HepG2 (cell line): ENCODE results near the gene B3GNT7. TPM values are rescaled to one million over a fixed set of nuclear protein-coding genes. Genes with fewer than 3 reads are reported as not detected.

ENCODE experiments used
- CEBPZ ChIP-seq: IDR thresholded peaks from 2 replicates; pipeline ENCODE4 v1.6.1; 2012; ENCODE audit warnings: low read length, improper control_type of control experiment
- HMGXB4 ChIP-seq, 2 experiments: sonication (generic) in 1 of 2; formaldehyde crosslinking in 1 of 2; IDR thresholded peaks; 2 replicates each; pipeline versions ENCODE4 v1.4.0 to v1.6.1; 2018 to 2020; ENCODE audit warnings: missing genetic modification reagents in 2 of 2, borderline replicate concordance in 1 of 2, low read depth in 1 of 2, mild to moderate bottlenecking in 1 of 2, missing biosample characterization in 1 of 2
- HNF1B ChIP-seq: sonication (generic); formaldehyde crosslinking; IDR thresholded peaks from 2 replicates; pipeline ENCODE4 v1.5.1; 2020; ENCODE audit warnings: mild to moderate bottlenecking, moderate library complexity, missing genetic modification reagents
- MXD3 ChIP-seq: IDR thresholded peaks from 2 replicates; pipeline ENCODE4 v1.6.1; 2016; ENCODE audit warnings: mild to moderate bottlenecking, missing biosample characterization, missing genetic modification reagents
- MYC ChIP-seq: sonication (generic); formaldehyde crosslinking; IDR thresholded peaks from 2 replicates; pipeline ENCODE4 v1.9.0; 2021; ENCODE audit warnings: missing genetic modification reagents, borderline replicate concordance
- RNF2 ChIP-seq: fragments of 450-650 bp; conservative IDR thresholded peaks from 2 replicates; pipeline ENCODE4 v1.6.1; 2016; ENCODE audit warnings: low read depth
- TMF1 ChIP-seq: sonication (generic); formaldehyde crosslinking; IDR thresholded peaks from 2 replicates; pipeline ENCODE4 v1.8.1; 2022; ENCODE audit warnings: low read depth, missing genetic modification reagents
- ZNF101 ChIP-seq: sonication (generic); formaldehyde crosslinking; IDR thresholded peaks from 2 replicates; pipeline ENCODE4 v1.4.0; 2020; ENCODE audit warnings: mild to moderate bottlenecking, low read depth, missing genetic modification reagents, borderline replicate concordance
- ZNF383 ChIP-seq: sonication (generic); formaldehyde crosslinking; IDR thresholded peaks from 2 replicates; pipeline ENCODE4 v1.4.0; 2020; ENCODE audit warnings: missing genetic modification reagents, mild to moderate bottlenecking, borderline replicate concordance
- ZNF609 ChIP-seq: sonication (generic); formaldehyde crosslinking; IDR thresholded peaks from 2 replicates; pipeline ENCODE4 v1.4.0; 2020; ENCODE audit warnings: mild to moderate bottlenecking, missing genetic modification reagents, borderline replicate concordance
- ZNF749 ChIP-seq: sonication (generic); formaldehyde crosslinking; IDR thresholded peaks from 2 replicates; pipeline ENCODE4 v1.8.0; 2022; ENCODE audit warnings: mild to moderate bottlenecking, missing genetic modification reagents, moderate library complexity, borderline replicate concordance
- ZNF850 ChIP-seq: sonication (generic); formaldehyde crosslinking; conservative IDR thresholded peaks from 2 replicates; pipeline ENCODE4 v1.9.0; 2021; ENCODE audit warnings: mild to moderate bottlenecking, missing genetic modification reagents
- polyA plus RNA-seq, 8 experiments: library from polyadenylated mRNA; depleted of rRNA in 3 of 8; stranded (reverse) in 7 of 8; unstranded in 1 of 8; fragments of >200 nt; fragmentation: Illumina TruSeq in 4 of 8; extraction: Trizol in 4 of 8; gene quantifications; 2 replicates each; pipeline versions ENCODE4 v1.2.1 to v1.2.3, GENCODE V29; 2011 to 2016; ENCODE audit warnings: low read depth in 4 of 8, missing spikeins in 1 of 8, mixed read lengths in 1 of 8; ENCODE audit not compliant: insufficient read depth in 1 of 8
- total RNA-seq, 5 experiments: library from RNA; depleted of rRNA; stranded (reverse); fragments of >200 nt; fragmentation: Illumina TruSeq; extraction: Trizol; gene quantifications; 2 replicates each; pipeline ENCODE4 v1.2.3, GENCODE V29; 2016; ENCODE audit warnings: low read depth in 1 of 5

Gene B3GNT7
- total and polyA plus RNA-seq, 2 of the 13 experiments (the other 11 are each of a cell fraction or from before 2014, with no cell fraction given): 0.04 to 0.24 TPM

GRCh38 chr2:231411831-231412617 lies 16.5 kb downstream of the B3GNT7 start (continued):
- TF ChIP-seq ZNF101 (CRISPR knock-in tag): no peak
- peak; percentile 85 for TF ChIP-seq MXD3 (CRISPR knock-in tag)
- TF ChIP-seq MYC (CRISPR knock-in tag): peak; percentile 53
- no peak for TF ChIP-seq TMF1 (CRISPR knock-in tag)
- no peak for TF ChIP-seq ZNF850
- peak; percentile 87 to 94; a peak in 3 of 4 replicates for TF ChIP-seq HMGXB4 (CRISPR knock-in tag; IDR thresholded peaks at IDR 0.05; ENCODE audit: borderline replicate concordance in 1 of 2, low read depth in 1 of 2)
- no peak; the same call in 1 of the 2 replicates for TF ChIP-seq RNF2
- no peak for TF ChIP-seq CEBPZ
- TF ChIP-seq ZNF749 (CRISPR knock-in tag): no peak
- TF ChIP-seq ZNF609 (CRISPR knock-in tag): no peak
- TF ChIP-seq ZNF383 (CRISPR knock-in tag): no peak
- 0 out of 2 replicates have a peak, but pooled peaks have one; percentile 55 for TF ChIP-seq HNF1B (CRISPR knock-in tag)
